ENCODE measurements around the gene ABCA13. TPM values are rescaled to one million over a fixed set of nuclear protein-coding genes. Genes with fewer than 3 reads are reported as not detected.

ABCA13 gene
- total RNA-seq, 1 donor from 2014 or later, result 2.8 TPM

- DNase-seq (ENCODE audit: low spot score), result no peak
These were observed 74.7 kb downstream of the ABCA13 start for GRCh38 chr7:48245751-48246472.

- no peak for DNase-seq (ENCODE audit: low spot score)
These were observed 77.9 kb downstream of the ABCA13 start for GRCh38 chr7:48249166-48249565.

GRCh38 chr7:48250441-48250951 is 79.2 kb downstream of the ABCA13 start:
- DNase-seq (ENCODE audit: low spot score), result no peak

GRCh38 chr7:48251766-48252165 is 80.5 kb downstream of the ABCA13 start:
- no peak for DNase-seq (ENCODE audit: low spot score)

- no peak for DNase-seq (ENCODE audit: low spot score)
These were observed 81.7 kb downstream of the ABCA13 start for GRCh38 chr7:48252995-48253394.

GRCh38 chr7:48255046-48255445 is 83.8 kb downstream of the ABCA13 start:
- DNase-seq (ENCODE audit: low spot score), result no peak

- DNase-seq (ENCODE audit: low spot score), result no peak
These were observed 88.4 kb downstream of the ABCA13 start for GRCh38 chr7:48259463-48260280.

- no peak for DNase-seq (ENCODE audit: low spot score)
These were observed 90.4 kb downstream of the ABCA13 start for GRCh38 chr7:48261696-48262095.

- DNase-seq (ENCODE audit: low spot score), result no peak
These were observed 91.5 kb downstream of the ABCA13 start for GRCh38 chr7:48262606-48263310.

GRCh38 chr7:48263311-48263650 is 92.0 kb downstream of the ABCA13 start:
- DNase-seq (ENCODE audit: low spot score), result no peak

GRCh38 chr7:48269066-48269465 is 97.8 kb downstream of the ABCA13 start:
- no peak for DNase-seq (ENCODE audit: low spot score)

- no peak for DNase-seq (ENCODE audit: low spot score)
These were observed 103.4 kb downstream of the ABCA13 start for GRCh38 chr7:48274662-48275061.

- no peak for DNase-seq (ENCODE audit: low spot score)
These were observed 108.2 kb downstream of the ABCA13 start for GRCh38 chr7:48279420-48279819.

- no peak for DNase-seq (ENCODE audit: low spot score)
These were observed 108.8 kb downstream of the ABCA13 start for GRCh38 chr7:48280100-48280499.

- DNase-seq (ENCODE audit: low spot score), result no peak
These were observed 114.1 kb downstream of the ABCA13 start for GRCh38 chr7:48285373-48285772.

GRCh38 chr7:48286836-48287235 is 115.6 kb downstream of the ABCA13 start:
- DNase-seq (ENCODE audit: low spot score), result no peak

GRCh38 chr7:48289656-48290055 is 118.4 kb downstream of the ABCA13 start:
- no peak for DNase-seq (ENCODE audit: low spot score)

GRCh38 chr7:48292949-48293348 is 121.7 kb downstream of the ABCA13 start:
- DNase-seq (ENCODE audit: low spot score), result no peak

GRCh38 chr7:48295296-48295971 is 124.2 kb downstream of the ABCA13 start:
- no peak for DNase-seq (ENCODE audit: low spot score)

- DNase-seq (ENCODE audit: low spot score), result no peak
These were observed 125.7 kb downstream of the ABCA13 start for GRCh38 chr7:48296966-48297365.

- DNase-seq (ENCODE audit: low spot score), result no peak
These were observed 127.5 kb downstream of the ABCA13 start for GRCh38 chr7:48298779-48299178.
